MG63 (cell line): Measurements from ENCODE around the gene SSX2IP. TPM values are rescaled to one million over a fixed set of nuclear protein-coding genes. Genes with fewer than 3 reads are reported as not detected.
"Not testable (repeated sequence)": the region's sequence is repeated elsewhere in the genome, so short reads cannot be mapped to it uniquely, and the experiment has no call there.

Experiments
- DNase-seq: peaks from one replicate; pipeline ENCODE4 v3.0.0-alpha.2; 2020
- H3K27me3 ChIP-seq: fragments of 250-450 bp; sonication (Bioruptor Pico); 2 replicates; pipeline ENCODE4 v1.5.1; 2020; ENCODE audit warnings: mild to moderate bottlenecking, moderate library complexity
- H3K36me3 ChIP-seq: fragments of 250-450 bp; sonication (Bioruptor Pico); 2 replicates; pipeline ENCODE4 v1.5.1; 2020; ENCODE audit warnings: mild to moderate bottlenecking, moderate library complexity
- H3K4me3 ChIP-seq: fragments of 250-450 bp; sonication (Bioruptor Pico); 2 replicates; pipeline ENCODE4 v1.5.1; 2020; ENCODE audit warnings: mild to moderate bottlenecking, moderate library complexity
- H3K9me3 ChIP-seq: fragments of 250-450 bp; sonication (Bioruptor Pico); 2 replicates; pipeline ENCODE4 v1.5.1; 2020; ENCODE audit warnings: mild to moderate bottlenecking, moderate library complexity
- total RNA-seq: library from RNA; depleted of rRNA; stranded (reverse); fragments of >200 nt; shearing (Covaris generic); gene quantifications from 2 replicates; pipeline ENCODE4 v1.2.3, GENCODE V29; 2014; ENCODE audit warnings: low replicate concordance

SSX2IP gene
- total RNA-seq, 1 experiment from 2014 or later: 27.5 TPM

GRCh38 chr1:84653130-84653677 lies 37.1 kb downstream of the SSX2IP start:
- DNase-seq: peak; percentile 2
- Histone ChIP-seq H3K4me3 (no peak overlapping the region), H3K9me3 (no peaks in the 10 kb centered on the region), H3K27me3 (no peaks in the 10 kb centered on the region), H3K36me3 (peaks cover 56% of the 10 kb centered on the region)

- Histone ChIP-seq H3K36me3 (peaks cover 24% of the 10 kb centered on the region), H3K9me3 (no peaks in the 10 kb centered on the region)
- DNase-seq: no peak
These were observed 45.8 kb downstream of the SSX2IP start for GRCh38 chr1:84644472-84644871.

GRCh38 chr1:84643183-84643582 lies 47.1 kb downstream of the SSX2IP start:
- no peak for DNase-seq
- H3K4me3 ChIP-seq: no peak overlapping the region
- no peaks in the 10 kb centered on the region for H3K9me3 ChIP-seq
- peaks cover 21% of the 10 kb centered on the region for H3K36me3 ChIP-seq
- no peaks in the 10 kb centered on the region for H3K27me3 ChIP-seq

More at GRCh38 chr1:84644472-84644871, 45.8 kb downstream of the SSX2IP start:
- Histone ChIP-seq H3K4me3 (no peak overlapping the region), H3K27me3 (no peaks in the 10 kb centered on the region)

- H3K4me3 ChIP-seq: no peak overlapping the region
- H3K27me3 ChIP-seq: no peaks in the 10 kb centered on the region
- H3K36me3 ChIP-seq: peaks cover 21% of the 10 kb centered on the region
- no peaks in the 10 kb centered on the region for H3K9me3 ChIP-seq
- DNase-seq: no peak
These were observed 47.5 kb downstream of the SSX2IP start for GRCh38 chr1:84642774-84643173.

GRCh38 chr1:84639731-84640130 lies 50.5 kb downstream of the SSX2IP start:
- H3K27me3 ChIP-seq: not testable (repeated sequence)

GRCh38 chr1:84635429-84635828 lies 54.8 kb downstream of the SSX2IP start:
- no peaks in the 10 kb centered on the region; the same call in 1 of the 2 replicates for H3K36me3 ChIP-seq
- no peak for DNase-seq
- no peaks in the 10 kb centered on the region for H3K9me3 ChIP-seq
- no peak overlapping the region for H3K4me3 ChIP-seq
- no peaks in the 10 kb centered on the region for H3K27me3 ChIP-seq

More at GRCh38 chr1:84639731-84640130, 50.5 kb downstream of the SSX2IP start:
- DNase-seq, H3K9me3 ChIP-seq, H3K36me3 ChIP-seq, H3K4me3 ChIP-seq: not testable (repeated sequence)

- H3K27me3 ChIP-seq: no peaks in the 10 kb centered on the region
- H3K4me3 ChIP-seq: no peak overlapping the region
- H3K36me3 ChIP-seq: no peaks in the 10 kb centered on the region; the same call in 1 of the 2 replicates
- no peak for DNase-seq
- no peaks in the 10 kb centered on the region for H3K9me3 ChIP-seq
These were observed 55.6 kb downstream of the SSX2IP start for GRCh38 chr1:84634536-84635205.

GRCh38 chr1:84632673-84633434 lies 57.4 kb downstream of the SSX2IP start:
- H3K4me3 ChIP-seq: no peak overlapping the region
- H3K9me3 ChIP-seq: no peaks in the 10 kb centered on the region
- H3K36me3 ChIP-seq: no peaks in the 10 kb centered on the region; the same call in 1 of the 2 replicates
- peak; percentile 35 for DNase-seq
- H3K27me3 ChIP-seq: no peaks in the 10 kb centered on the region

- Histone ChIP-seq H3K4me3 (no peak overlapping the region), H3K9me3 (no peaks in the 10 kb centered on the region), H3K36me3 (no peaks in the 10 kb centered on the region; the same call in 1 of the 2 replicates), H3K27me3 (no peaks in the 10 kb centered on the region)
- no peak for DNase-seq
These were observed 58.1 kb downstream of the SSX2IP start for GRCh38 chr1:84632137-84632536.

- DNase-seq: no peak
- no peaks in the 10 kb centered on the region for H3K27me3 ChIP-seq
- H3K36me3 ChIP-seq: no peaks in the 10 kb centered on the region
These were observed 65.4 kb downstream of the SSX2IP start for GRCh38 chr1:84624876-84625275.

GRCh38 chr1:84621553-84621952 lies 68.7 kb downstream of the SSX2IP start:
- no peak overlapping the region for H3K4me3 ChIP-seq
- H3K27me3 ChIP-seq: no peaks in the 10 kb centered on the region
- no peaks in the 10 kb centered on the region for H3K9me3 ChIP-seq
- no peak for DNase-seq
- no peaks in the 10 kb centered on the region for H3K36me3 ChIP-seq

More at GRCh38 chr1:84624876-84625275, 65.4 kb downstream of the SSX2IP start:
- Histone ChIP-seq H3K9me3 (no peaks in the 10 kb centered on the region), H3K4me3 (no peak overlapping the region)

- DNase-seq: peak; percentile 85
- peak overlapping the region; percentile 74 for H3K4me3 ChIP-seq
- H3K9me3 ChIP-seq: 0 out of 2 replicates have a peak, but pooled peaks cover 3% of the 10 kb centered on the region
- H3K36me3 ChIP-seq: no peaks in the 10 kb centered on the region
- H3K27me3 ChIP-seq: no peaks in the 10 kb centered on the region
These were observed 69.4 kb downstream of the SSX2IP start for GRCh38 chr1:84620720-84621313.

GRCh38 chr1:84619383-84620102 lies 70.7 kb downstream of the SSX2IP start:
- DNase-seq: peak; percentile 72
- H3K9me3 ChIP-seq: peaks cover 10% of the 10 kb centered on the region
- no peak overlapping the region; the same call in 1 of the 2 replicates for H3K4me3 ChIP-seq
- no peaks in the 10 kb centered on the region for H3K27me3 ChIP-seq
- H3K36me3 ChIP-seq: no peaks in the 10 kb centered on the region

GRCh38 chr1:84617349-84617748 lies 72.9 kb downstream of the SSX2IP start:
- DNase-seq: no peak
- Histone ChIP-seq H3K36me3 (0 out of 2 replicates have a peak, but pooled peaks cover 4% of the 10 kb centered on the region), H3K4me3 (no peak overlapping the region), H3K27me3 (no peaks in the 10 kb centered on the region), H3K9me3 (peaks cover 31% of the 10 kb centered on the region)

GRCh38 chr1:84615790-84616189 lies 74.5 kb downstream of the SSX2IP start:
- no peaks in the 10 kb centered on the region for H3K27me3 ChIP-seq
- no peak for DNase-seq

GRCh38 chr1:84613887-84614286 lies 76.4 kb downstream of the SSX2IP start:
- Histone ChIP-seq H3K27me3 (no peaks in the 10 kb centered on the region), H3K36me3 (0 out of 2 replicates have a peak, but pooled peaks cover 4% of the 10 kb centered on the region), H3K9me3 (peaks cover 31% of the 10 kb centered on the region), H3K4me3 (no peak overlapping the region)
- no peak for DNase-seq

More at GRCh38 chr1:84615790-84616189, 74.5 kb downstream of the SSX2IP start:
- Histone ChIP-seq H3K9me3 (peaks cover 31% of the 10 kb centered on the region), H3K36me3 (0 out of 2 replicates have a peak, but pooled peaks cover 4% of the 10 kb centered on the region), H3K4me3 (no peak overlapping the region)
